NCI-H1048 (cell line): Measurements from ENCODE around the gene RBM15B.

ENCODE experiments used
- DNase-seq: peaks from one replicate; lab custom pipeline; 2025; lab: John Stamatoyannopoulos, UW

RBM15B gene

GRCh38 chr3:51393134-51393495, 2.0 kb downstream of the RBM15B start:
- no peak for DNase-seq

- DNase-seq, result no peak
These were observed 2.5 kb downstream of the RBM15B start for GRCh38 chr3:51393564-51393963.

GRCh38 chr3:51394541-51394940, 3.5 kb downstream of the RBM15B start:
- no peak for DNase-seq

- DNase-seq, result no peak
These were observed 4.6 kb downstream of the RBM15B start for GRCh38 chr3:51395493-51396213.

- DNase-seq, result no peak
These were observed 5.3 kb downstream of the RBM15B start for GRCh38 chr3:51396401-51396800.

- no peak for DNase-seq
These were observed 6.3 kb downstream of the RBM15B start for GRCh38 chr3:51397392-51397791.

GRCh38 chr3:51398595-51399310, 7.7 kb downstream of the RBM15B start:
- DNase-seq, result no peak

GRCh38 chr3:51400166-51400565, 9.1 kb downstream of the RBM15B start:
- DNase-seq, result no peak

- DNase-seq, result no peak
These were observed 10.7 kb downstream of the RBM15B start for GRCh38 chr3:51401735-51402134.

- DNase-seq, result no peak
These were observed 12.6 kb downstream of the RBM15B start for GRCh38 chr3:51403675-51404074.

- DNase-seq, result no peak
These were observed 16.9 kb downstream of the RBM15B start for GRCh38 chr3:51408021-51408420.

GRCh38 chr3:51408813-51409212, 17.7 kb downstream of the RBM15B start:
- DNase-seq, result no peak

- DNase-seq, result no peak
These were observed 31.1 kb downstream of the RBM15B start for GRCh38 chr3:51422211-51422610.

GRCh38 chr3:51426921-51427320, 35.8 kb downstream of the RBM15B start:
- no peak for DNase-seq

- DNase-seq, result no peak
These were observed 38.1 kb downstream of the RBM15B start for GRCh38 chr3:51429138-51429537.

- DNase-seq, result no peak
These were observed 43.0 kb downstream of the RBM15B start for GRCh38 chr3:51434110-51434509.

GRCh38 chr3:51434746-51435327, 43.8 kb downstream of the RBM15B start:
- DNase-seq, result no peak

GRCh38 chr3:51436998-51437639, 46.0 kb downstream of the RBM15B start:
- DNase-seq, result no peak

GRCh38 chr3:51441282-51442030, 50.4 kb downstream of the RBM15B start:
- no peak for DNase-seq

- no peak for DNase-seq
These were observed 54.6 kb downstream of the RBM15B start for GRCh38 chr3:51445544-51446280.
